ENCODE data around the gene TCF7L2.

TCF7L2 gene

GRCh38 chr10:113027230-113027573 lies 77.2 kb downstream of the TCF7L2 start:
- H3K36me3 ChIP-seq (ENCODE audit: control insufficient read depth, low read length): no peaks in the 10 kb centered on the region
- TF ChIP-seq CTCF (IDR thresholded peaks at IDR 0.05; ENCODE audit: low read depth, low read length, poor library complexity, severe bottlenecking) (no peak), EZH2phosphoT487 (IDR thresholded peaks at IDR 0.05; ENCODE audit: borderline replicate concordance, low read length) (no peak)
- H3K4me2 ChIP-seq (ENCODE audit: low read length): no peak overlapping the region
- H4K20me1 ChIP-seq (ENCODE audit: control insufficient read depth, insufficient read depth, low read depth, low read length): peaks cover 9% of the 10 kb centered on the region; the same call in 1 of the 2 replicates
- H3K4me1 ChIP-seq (ENCODE audit: control insufficient read depth, low read length): peaks cover 5% of the 10 kb centered on the region; the same call in 1 of the 2 replicates
- no peak overlapping the region for H3K27ac ChIP-seq (ENCODE audit: low read depth, low read length)
- no peak overlapping the region for H3K4me3 ChIP-seq (ENCODE audit: low read length)
- no peaks in the 10 kb centered on the region for H3K9me2 ChIP-seq (replicated peaks; ENCODE audit: control insufficient read depth, low read length)
- H3F3A ChIP-seq (ENCODE audit: control insufficient read depth, insufficient read depth): no peaks in the 10 kb centered on the region
- 0 out of 2 replicates have a peak, but pooled peaks cover 4% of the 10 kb centered on the region for H3K27me3 ChIP-seq (ENCODE audit: control insufficient read depth, low read length)
- no peaks in the 10 kb centered on the region for H3K9me3 ChIP-seq (ENCODE audit: control insufficient read depth, insufficient read depth, low read length)
- H3K79me2 ChIP-seq (ENCODE audit: control insufficient read depth, low read length): no peaks in the 10 kb centered on the region

- Histone ChIP-seq H3K9me2 (replicated peaks; ENCODE audit: control insufficient read depth, low read length) (no peaks in the 10 kb centered on the region), H3K36me3 (ENCODE audit: control insufficient read depth, low read length) (no peaks in the 10 kb centered on the region), H3K4me2 (ENCODE audit: low read length) (no peak overlapping the region), H3K4me1 (ENCODE audit: control insufficient read depth, low read length) (peaks cover 5% of the 10 kb centered on the region; the same call in 1 of the 2 replicates), H4K20me1 (ENCODE audit: control insufficient read depth, insufficient read depth, low read depth, low read length) (peaks cover 9% of the 10 kb centered on the region; the same call in 1 of the 2 replicates), H3K27me3 (ENCODE audit: control insufficient read depth, low read length) (0 out of 2 replicates have a peak, but pooled peaks cover 4% of the 10 kb centered on the region), H3F3A (ENCODE audit: control insufficient read depth, insufficient read depth) (no peaks in the 10 kb centered on the region), H3K79me2 (ENCODE audit: control insufficient read depth, low read length) (no peaks in the 10 kb centered on the region), H3K9me3 (ENCODE audit: control insufficient read depth, insufficient read depth, low read length) (no peaks in the 10 kb centered on the region), H3K27ac (ENCODE audit: low read depth, low read length) (no peak overlapping the region), H3K4me3 (ENCODE audit: low read length) (no peak overlapping the region)
- TF ChIP-seq EZH2phosphoT487 (IDR thresholded peaks at IDR 0.05; ENCODE audit: borderline replicate concordance, low read length): no peak
- no peak for TF ChIP-seq CTCF (IDR thresholded peaks at IDR 0.05; ENCODE audit: low read depth, low read length, poor library complexity, severe bottlenecking)
Observed at GRCh38 chr10:113027574-113028455, 77.8 kb downstream of the TCF7L2 start.

GRCh38 chr10:113028456-113029440 lies 78.7 kb downstream of the TCF7L2 start:
- Histone ChIP-seq H3F3A (ENCODE audit: control insufficient read depth, insufficient read depth) (no peaks in the 10 kb centered on the region), H3K36me3 (ENCODE audit: control insufficient read depth, low read length) (no peaks in the 10 kb centered on the region), H3K4me3 (ENCODE audit: low read length) (no peak overlapping the region), H3K4me2 (ENCODE audit: low read length) (no peak overlapping the region), H3K9me3 (ENCODE audit: control insufficient read depth, insufficient read depth, low read length) (no peaks in the 10 kb centered on the region), H3K79me2 (ENCODE audit: control insufficient read depth, low read length) (no peaks in the 10 kb centered on the region), H3K9me2 (replicated peaks; ENCODE audit: control insufficient read depth, low read length) (no peaks in the 10 kb centered on the region), H3K27me3 (ENCODE audit: control insufficient read depth, low read length) (0 out of 2 replicates have a peak, but pooled peaks cover 4% of the 10 kb centered on the region), H4K20me1 (ENCODE audit: control insufficient read depth, insufficient read depth, low read depth, low read length) (peaks cover 9% of the 10 kb centered on the region; the same call in 1 of the 2 replicates), H3K4me1 (ENCODE audit: control insufficient read depth, low read length) (peaks cover 5% of the 10 kb centered on the region; the same call in 1 of the 2 replicates), H3K27ac (ENCODE audit: low read depth, low read length) (no peak overlapping the region)
- TF ChIP-seq CTCF (IDR thresholded peaks at IDR 0.05; ENCODE audit: low read depth, low read length, poor library complexity, severe bottlenecking) (no peak), EZH2phosphoT487 (IDR thresholded peaks at IDR 0.05; ENCODE audit: borderline replicate concordance, low read length) (no peak)

Data from DOHH2 (cell line).